HepG2 (cell line): Measurements from ENCODE around the gene TAS1R3. TPM values are rescaled to one million over a fixed set of nuclear protein-coding genes. Genes with fewer than 3 reads are reported as not detected.

Experiments
- FOXA1 ChIP-seq, 2 experiments: fragments of 450-650 bp in 1 of 2; sonication (generic) in 1 of 2; formaldehyde crosslinking in 1 of 2; IDR thresholded peaks; 2 replicates each; pipeline versions ENCODE4 v1.4.0 to v1.6.1; 2016 to 2020; ENCODE audit warnings: missing genetic modification reagents in 1 of 2
- MAF1 ChIP-seq: sonication (generic); formaldehyde crosslinking; IDR thresholded peaks from 2 replicates; pipeline ENCODE4 v1.5.0; 2020; ENCODE audit warnings: missing genetic modification reagents, borderline replicate concordance
- MATR3 ChIP-seq: sonication (generic); formaldehyde crosslinking; IDR thresholded peaks from 2 replicates; pipeline ENCODE4 v1.4.0; 2020; ENCODE audit warnings: missing genetic modification reagents
- MTA3 ChIP-seq: sonication (generic); formaldehyde crosslinking; IDR thresholded peaks from 2 replicates; pipeline ENCODE4 v1.4.0; 2020; ENCODE audit warnings: missing genetic modification reagents
- NPAS2 ChIP-seq: sonication (generic); formaldehyde crosslinking; IDR thresholded peaks from 2 replicates; pipeline ENCODE4 v1.8.0; 2022; ENCODE audit warnings: mild to moderate bottlenecking, missing genetic modification reagents, borderline replicate concordance
- REL ChIP-seq: sonication (generic); formaldehyde crosslinking; conservative IDR thresholded peaks from 2 replicates; pipeline ENCODE4 v1.8.0; 2022; ENCODE audit warnings: mild to moderate bottlenecking, missing genetic modification reagents, moderate library complexity
- SIN3B ChIP-seq: fragments of 150-350 bp; IDR thresholded peaks from 2 replicates; pipeline ENCODE4 v1.6.1; 2014; ENCODE audit warnings: low read length
- TP53 ChIP-seq: sonication (generic); formaldehyde crosslinking; conservative IDR thresholded peaks from 2 replicates; pipeline ENCODE4 v1.4.0; 2020; ENCODE audit warnings: missing genetic modification reagents
- ZEB1 ChIP-seq: IDR thresholded peaks from 2 replicates; pipeline ENCODE4 v1.6.1; 2012; ENCODE audit warnings: mild to moderate bottlenecking, low read depth, inconsistent platforms; ENCODE audit not compliant: insufficient replicate concordance
- ZNF3 ChIP-seq: IDR thresholded peaks from 2 replicates; pipeline ENCODE4 v1.7.0; 2017; ENCODE audit warnings: inconsistent platforms
- ZNF343 ChIP-seq: sonication (generic); formaldehyde crosslinking; IDR thresholded peaks from 2 replicates; pipeline ENCODE4 v1.4.0; 2020; ENCODE audit warnings: mild to moderate bottlenecking, missing genetic modification reagents
- ZNF446 ChIP-seq: sonication (generic); formaldehyde crosslinking; IDR thresholded peaks from 2 replicates; pipeline ENCODE4 v1.5.0; 2020; ENCODE audit warnings: mild to moderate bottlenecking, missing genetic modification reagents
- ZNF75D ChIP-seq: sonication (generic); formaldehyde crosslinking; IDR thresholded peaks from 2 replicates; pipeline ENCODE4 v1.8.1; 2023; ENCODE audit warnings: missing genetic modification reagents, mild to moderate bottlenecking, borderline replicate concordance
- polyA plus RNA-seq, 8 experiments: library from polyadenylated mRNA; depleted of rRNA in 3 of 8; stranded (reverse) in 7 of 8; unstranded in 1 of 8; fragments of >200 nt; fragmentation: Illumina TruSeq in 4 of 8; extraction: Trizol in 4 of 8; gene quantifications; 2 replicates each; pipeline versions ENCODE4 v1.2.1 to v1.2.3, GENCODE V29; 2011 to 2016; ENCODE audit warnings: low read depth in 4 of 8, missing spikeins in 1 of 8, mixed read lengths in 1 of 8; ENCODE audit not compliant: insufficient read depth in 1 of 8
- total RNA-seq, 5 experiments: library from RNA; depleted of rRNA; stranded (reverse); fragments of >200 nt; fragmentation: Illumina TruSeq; extraction: Trizol; gene quantifications; 2 replicates each; pipeline ENCODE4 v1.2.3, GENCODE V29; 2016; ENCODE audit warnings: low read depth in 1 of 5
- TF ChIP-seq, protein P1 (sequence below): sonication (generic); formaldehyde crosslinking; IDR thresholded peaks from 2 replicates; pipeline ENCODE4 v1.4.0; 2020; ENCODE audit warnings: missing genetic modification reagents
- TF ChIP-seq, protein P2 (sequence below): sonication (generic); formaldehyde crosslinking; IDR thresholded peaks from 2 replicates; pipeline ENCODE4 v1.8.0; 2022; ENCODE audit warnings: low read depth, missing genetic modification reagents
- TF ChIP-seq, protein P3 (sequence below): fragments of 450-650 bp; IDR thresholded peaks from 2 replicates; pipeline ENCODE4 v1.6.1; 2017
- TF ChIP-seq, protein P4 (sequence below): sonication (generic); formaldehyde crosslinking; IDR thresholded peaks from 2 replicates; pipeline ENCODE4 v1.4.0; 2020; ENCODE audit warnings: missing genetic modification reagents; ENCODE audit errors: not compliant biosample characterization
- TF ChIP-seq, protein P5 (sequence below): sonication (generic); formaldehyde crosslinking; IDR thresholded peaks from 2 replicates; pipeline ENCODE4 v1.4.0; 2020; ENCODE audit warnings: missing genetic modification reagents
- TF ChIP-seq, protein P6 (sequence below): sonication (generic); formaldehyde crosslinking; IDR thresholded peaks from 2 replicates; pipeline ENCODE4 v1.4.0; 2020; ENCODE audit warnings: missing genetic modification reagents

TAS1R3 gene
- total and polyA plus RNA-seq, 2 of the 13 experiments (the other 11 are each of a cell fraction or from before 2014, with no cell fraction given) = 0.13 to 0.15 TPM

DNA sequence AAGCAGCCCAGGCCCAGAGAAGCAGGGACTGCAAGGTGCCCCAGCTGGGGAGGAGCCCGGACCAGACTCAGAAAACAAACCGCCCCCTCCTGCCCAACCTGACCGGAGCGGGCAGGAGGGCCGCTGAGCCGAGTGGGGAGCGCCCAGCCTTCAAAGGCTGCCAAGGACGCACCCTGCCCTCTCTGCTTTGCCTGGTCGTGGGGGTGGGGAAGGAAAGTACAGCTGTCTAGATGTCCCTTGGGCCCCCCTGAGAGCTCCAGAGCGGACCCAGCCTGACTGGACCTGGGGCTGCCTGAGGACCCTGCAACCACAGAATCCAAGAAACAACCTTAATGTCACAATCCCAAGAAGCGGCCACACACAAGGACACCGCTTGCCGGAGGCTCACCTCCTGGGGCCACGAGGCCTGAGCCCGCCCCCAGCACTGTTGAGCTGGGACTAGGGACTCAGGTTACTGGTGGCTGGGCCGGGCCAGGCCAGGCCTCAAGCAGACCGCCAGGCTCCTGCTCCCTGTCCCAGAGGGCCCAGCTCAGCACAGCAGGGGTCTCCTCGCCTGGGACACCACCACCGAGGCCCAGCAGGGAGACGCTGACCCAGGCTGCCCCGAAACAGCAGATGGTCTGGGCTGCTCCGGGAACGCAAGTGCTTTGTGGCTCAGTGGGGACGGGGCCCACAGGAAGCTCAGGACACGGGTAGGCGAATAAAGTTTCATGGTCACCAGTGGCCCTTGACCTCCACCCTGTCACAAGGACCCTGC is 16.8 kb downstream of the TAS1R3 start (continued):
- TF ChIP-seq, protein P1, sequence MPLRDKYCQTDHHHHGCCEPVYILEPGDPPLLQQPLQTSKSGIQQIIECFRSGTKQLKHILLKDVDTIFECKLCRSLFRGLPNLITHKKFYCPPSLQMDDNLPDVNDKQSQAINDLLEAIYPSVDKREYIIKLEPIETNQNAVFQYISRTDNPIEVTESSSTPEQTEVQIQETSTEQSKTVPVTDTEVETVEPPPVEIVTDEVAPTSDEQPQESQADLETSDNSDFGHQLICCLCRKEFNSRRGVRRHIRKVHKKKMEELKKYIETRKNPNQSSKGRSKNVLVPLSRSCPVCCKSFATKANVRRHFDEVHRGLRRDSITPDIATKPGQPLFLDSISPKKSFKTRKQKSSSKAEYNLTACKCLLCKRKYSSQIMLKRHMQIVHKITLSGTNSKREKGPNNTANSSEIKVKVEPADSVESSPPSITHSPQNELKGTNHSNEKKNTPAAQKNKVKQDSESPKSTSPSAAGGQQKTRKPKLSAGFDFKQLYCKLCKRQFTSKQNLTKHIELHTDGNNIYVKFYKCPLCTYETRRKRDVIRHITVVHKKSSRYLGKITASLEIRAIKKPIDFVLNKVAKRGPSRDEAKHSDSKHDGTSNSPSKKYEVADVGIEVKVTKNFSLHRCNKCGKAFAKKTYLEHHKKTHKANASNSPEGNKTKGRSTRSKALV (CRISPR knock-in tag) = 0 out of 2 replicates have a peak, but pooled peaks have one; percentile 21
- TF ChIP-seq FOXA1 (IDR thresholded peaks at IDR 0.05) = no peak
- TF ChIP-seq FOXA1 (CRISPR knock-in tag; IDR thresholded peaks at IDR 0.05) = no peak
- TF ChIP-seq, protein P2, sequence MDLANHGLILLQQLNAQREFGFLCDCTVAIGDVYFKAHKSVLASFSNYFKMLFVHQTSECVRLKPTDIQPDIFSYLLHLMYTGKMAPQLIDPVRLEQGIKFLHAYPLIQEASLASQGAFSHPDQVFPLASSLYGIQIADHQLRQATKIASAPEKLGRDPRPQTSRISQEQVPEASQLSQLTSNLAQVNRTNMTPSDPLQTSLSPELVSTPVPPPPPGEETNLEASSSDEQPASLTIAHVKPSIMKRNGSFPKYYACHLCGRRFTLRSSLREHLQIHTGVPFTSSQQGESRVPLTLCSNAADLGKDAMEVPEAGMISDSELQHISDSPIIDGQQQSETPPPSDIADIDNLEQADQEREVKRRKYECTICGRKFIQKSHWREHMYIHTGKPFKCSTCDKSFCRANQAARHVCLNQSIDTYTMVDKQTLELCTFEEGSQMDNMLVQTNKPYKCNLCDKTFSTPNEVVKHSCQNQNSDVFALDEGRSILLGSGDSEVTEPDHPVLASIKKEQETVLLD (CRISPR knock-in tag) = no peak
- TF ChIP-seq ZNF3 (CRISPR knock-in tag) = no peak
- TF ChIP-seq, protein P3, sequence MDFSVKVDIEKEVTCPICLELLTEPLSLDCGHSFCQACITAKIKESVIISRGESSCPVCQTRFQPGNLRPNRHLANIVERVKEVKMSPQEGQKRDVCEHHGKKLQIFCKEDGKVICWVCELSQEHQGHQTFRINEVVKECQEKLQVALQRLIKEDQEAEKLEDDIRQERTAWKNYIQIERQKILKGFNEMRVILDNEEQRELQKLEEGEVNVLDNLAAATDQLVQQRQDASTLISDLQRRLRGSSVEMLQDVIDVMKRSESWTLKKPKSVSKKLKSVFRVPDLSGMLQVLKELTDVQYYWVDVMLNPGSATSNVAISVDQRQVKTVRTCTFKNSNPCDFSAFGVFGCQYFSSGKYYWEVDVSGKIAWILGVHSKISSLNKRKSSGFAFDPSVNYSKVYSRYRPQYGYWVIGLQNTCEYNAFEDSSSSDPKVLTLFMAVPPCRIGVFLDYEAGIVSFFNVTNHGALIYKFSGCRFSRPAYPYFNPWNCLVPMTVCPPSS = no peak
- peak; percentile 74; the same call in 1 of the 2 replicates for TF ChIP-seq ZNF446
- no peak for TF ChIP-seq REL (CRISPR knock-in tag)
- TF ChIP-seq, protein P4, sequence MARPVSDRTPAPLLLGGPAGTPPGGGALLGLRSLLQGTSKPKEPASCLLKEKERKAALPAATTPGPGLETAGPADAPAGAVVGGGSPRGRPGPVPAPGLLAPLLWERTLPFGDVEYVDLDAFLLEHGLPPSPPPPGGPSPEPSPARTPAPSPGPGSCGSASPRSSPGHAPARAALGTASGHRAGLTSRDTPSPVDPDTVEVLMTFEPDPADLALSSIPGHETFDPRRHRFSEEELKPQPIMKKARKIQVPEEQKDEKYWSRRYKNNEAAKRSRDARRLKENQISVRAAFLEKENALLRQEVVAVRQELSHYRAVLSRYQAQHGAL = no peak
- no peak for TF ChIP-seq ZEB1
- TF ChIP-seq MAF1 = no peak
- no peak for TF ChIP-seq ZNF75D (CRISPR knock-in tag)
- TF ChIP-seq TP53 (CRISPR knock-in tag) = no peak
- no peak for TF ChIP-seq SIN3B
- TF ChIP-seq, protein P5, sequence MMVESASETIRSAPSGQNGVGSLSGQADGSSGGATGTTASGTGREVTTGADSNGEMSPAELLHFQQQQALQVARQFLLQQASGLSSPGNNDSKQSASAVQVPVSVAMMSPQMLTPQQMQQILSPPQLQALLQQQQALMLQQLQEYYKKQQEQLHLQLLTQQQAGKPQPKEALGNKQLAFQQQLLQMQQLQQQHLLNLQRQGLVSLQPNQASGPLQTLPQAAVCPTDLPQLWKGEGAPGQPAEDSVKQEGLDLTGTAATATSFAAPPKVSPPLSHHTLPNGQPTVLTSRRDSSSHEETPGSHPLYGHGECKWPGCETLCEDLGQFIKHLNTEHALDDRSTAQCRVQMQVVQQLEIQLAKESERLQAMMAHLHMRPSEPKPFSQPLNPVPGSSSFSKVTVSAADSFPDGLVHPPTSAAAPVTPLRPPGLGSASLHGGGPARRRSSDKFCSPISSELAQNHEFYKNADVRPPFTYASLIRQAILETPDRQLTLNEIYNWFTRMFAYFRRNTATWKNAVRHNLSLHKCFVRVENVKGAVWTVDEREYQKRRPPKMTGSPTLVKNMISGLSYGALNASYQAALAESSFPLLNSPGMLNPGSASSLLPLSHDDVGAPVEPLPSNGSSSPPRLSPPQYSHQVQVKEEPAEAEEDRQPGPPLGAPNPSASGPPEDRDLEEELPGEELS (CRISPR knock-in tag) = no peak
- no peak for TF ChIP-seq MATR3 (CRISPR knock-in tag)
- peak; percentile 39; the same call in 1 of the 2 replicates for TF ChIP-seq ZNF343 (CRISPR knock-in tag)
- TF ChIP-seq MTA3 = no peak
- TF ChIP-seq NPAS2 = no peak
- TF ChIP-seq, protein P6, sequence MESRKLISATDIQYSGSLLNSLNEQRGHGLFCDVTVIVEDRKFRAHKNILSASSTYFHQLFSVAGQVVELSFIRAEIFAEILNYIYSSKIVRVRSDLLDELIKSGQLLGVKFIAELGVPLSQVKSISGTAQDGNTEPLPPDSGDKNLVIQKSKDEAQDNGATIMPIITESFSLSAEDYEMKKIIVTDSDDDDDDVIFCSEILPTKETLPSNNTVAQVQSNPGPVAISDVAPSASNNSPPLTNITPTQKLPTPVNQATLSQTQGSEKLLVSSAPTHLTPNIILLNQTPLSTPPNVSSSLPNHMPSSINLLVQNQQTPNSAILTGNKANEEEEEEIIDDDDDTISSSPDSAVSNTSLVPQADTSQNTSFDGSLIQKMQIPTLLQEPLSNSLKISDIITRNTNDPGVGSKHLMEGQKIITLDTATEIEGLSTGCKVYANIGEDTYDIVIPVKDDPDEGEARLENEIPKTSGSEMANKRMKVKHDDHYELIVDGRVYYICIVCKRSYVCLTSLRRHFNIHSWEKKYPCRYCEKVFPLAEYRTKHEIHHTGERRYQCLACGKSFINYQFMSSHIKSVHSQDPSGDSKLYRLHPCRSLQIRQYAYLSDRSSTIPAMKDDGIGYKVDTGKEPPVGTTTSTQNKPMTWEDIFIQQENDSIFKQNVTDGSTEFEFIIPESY (CRISPR knock-in tag) = no peak
